GM19452 (cell line): Measurements from ENCODE around the gene BARHL2.

Source experiments
- ATAC-seq: cut with Tn5 transposase; IDR thresholded peaks from one replicate; pipeline ENCODE4 v1.9.1; 2021; ENCODE audit not compliant: unreplicated experiment

The BARHL2 gene

GRCh38 chr1:90716552-90717355 is at the start of gene BARHL2:
BARHL2 (minus strand) TSS chr1:90717302; CDS start chr1:90717195, 107 bp downstream.
- ATAC-seq, result no peak

- ATAC-seq, result no peak
These were observed 46.8 kb upstream of the BARHL2 start for GRCh38 chr1:90763930-90764329.

- ATAC-seq, result no peak
These were observed 46.4 kb upstream of the BARHL2 start for GRCh38 chr1:90763506-90763905.

- no peak for ATAC-seq
These were observed 44.9 kb upstream of the BARHL2 start for GRCh38 chr1:90761781-90762589.

GRCh38 chr1:90761156-90761555 is 44.1 kb upstream of the BARHL2 start:
- ATAC-seq, result no peak

- no peak for ATAC-seq
These were observed 36.5 kb upstream of the BARHL2 start for GRCh38 chr1:90753556-90753955.

- no peak for ATAC-seq
These were observed 31.6 kb upstream of the BARHL2 start for GRCh38 chr1:90748668-90749067.

- no peak for ATAC-seq
These were observed 29.8 kb upstream of the BARHL2 start for GRCh38 chr1:90746857-90747256.

GRCh38 chr1:90745972-90746371 is 28.9 kb upstream of the BARHL2 start:
- ATAC-seq, result no peak

GRCh38 chr1:90732136-90732535 is 15.0 kb upstream of the BARHL2 start:
- no peak for ATAC-seq

GRCh38 chr1:90731382-90732050 is 14.4 kb upstream of the BARHL2 start:
- ATAC-seq, result no peak

GRCh38 chr1:90730243-90731022 is 13.3 kb upstream of the BARHL2 start:
- ATAC-seq, result no peak

GRCh38 chr1:90729504-90730242 is 12.6 kb upstream of the BARHL2 start:
- no peak for ATAC-seq

GRCh38 chr1:90728502-90729287 is 11.6 kb upstream of the BARHL2 start:
- ATAC-seq, result no peak

GRCh38 chr1:90727917-90728501 is 10.9 kb upstream of the BARHL2 start:
- ATAC-seq, result no peak

- ATAC-seq, result no peak
These were observed 9.9 kb upstream of the BARHL2 start for GRCh38 chr1:90726986-90727480.

- no peak for ATAC-seq
These were observed 9.4 kb upstream of the BARHL2 start for GRCh38 chr1:90726425-90726985.

- ATAC-seq, result no peak
These were observed 8.7 kb upstream of the BARHL2 start for GRCh38 chr1:90725657-90726424.
